Panc1 (cell line): ENCODE measurements around the gene CDS2. TPM values are rescaled to one million over a fixed set of nuclear protein-coding genes. Genes with fewer than 3 reads are reported as not detected.

Source experiments
- ATAC-seq: fragments of 200-7000 bp; cut with Tn5 transposase; 2 replicates; pipeline ENCODE4 v1.9.1; 2020; ENCODE audit warnings: mild to moderate bottlenecking, moderate library complexity
- BruUV-seq: library from RNA; stranded (reverse); fragments of 400-500 nt; replicated peaks from 2 replicates; lab custom pipeline; 2021; lab: Mats Ljungman, UMichigan
- CTCF ChIA-PET: fragments of 300-600 bp; sonication (Branson Sonifier 250); formaldehyde crosslinking; loops from one replicate; lab custom pipeline; 2022; ENCODE audit warnings: antibody characterized with exemption; lab: Charles Lee
- POLR2A ChIA-PET: fragments of 300-600 bp; sonication (Branson Sonifier 250); formaldehyde crosslinking; loops from one replicate; lab custom pipeline; 2022; ENCODE audit warnings: antibody characterized with exemption; lab: Charles Lee
- DNase-seq: peaks from one replicate; pipeline ENCODE4 v3.0.0-alpha.2; 2010; ENCODE audit warnings: low read depth, low spot score
- H3K27ac ChIP-seq: 2 replicates; pipeline ENCODE4 v1.5.1; 2011; ENCODE audit warnings: mild to moderate bottlenecking, low read length, inconsistent platforms
- H3K27me3 ChIP-seq: fragments of 200-500 bp; sonication (Bioruptor generic); 2 replicates; pipeline ENCODE4 v1.6.0; 2014; ENCODE audit warnings: low read length, inconsistent platforms; ENCODE audit not compliant: control insufficient read depth, insufficient read depth
- H3K36me3 ChIP-seq: fragments of 200-500 bp; sonication (Bioruptor generic); 2 replicates; pipeline ENCODE4 v1.5.1; 2014; ENCODE audit warnings: inconsistent platforms, mild to moderate bottlenecking, low read length, moderate library complexity; ENCODE audit not compliant: control insufficient read depth, insufficient read depth
- H3K4me1 ChIP-seq: 2 replicates; pipeline ENCODE4 v1.5.1; 2011; ENCODE audit warnings: inconsistent platforms, mild to moderate bottlenecking, low read length, moderate library complexity; ENCODE audit not compliant: control insufficient read depth, insufficient read depth
- H3K4me3 ChIP-seq, 2 experiments: 2 replicates each; pipeline ENCODE4 v1.5.1; 2011 to 2012; ENCODE audit warnings: low read depth in 2 of 2, low read length in 2 of 2, mild to moderate bottlenecking in 2 of 2, inconsistent platforms in 1 of 2, moderate library complexity in 1 of 2
- H3K9me3 ChIP-seq: fragments of 200-500 bp; sonication (Bioruptor generic); 2 replicates; pipeline ENCODE4 v1.5.1; 2014; ENCODE audit warnings: low read depth, mild to moderate bottlenecking, inconsistent platforms, low read length, moderate library complexity; ENCODE audit not compliant: control insufficient read depth, insufficient read depth
- POLR2AphosphoS5 ChIP-seq: IDR thresholded peaks from 2 replicates; pipeline ENCODE4 v1.6.1; 2012; ENCODE audit warnings: mild to moderate bottlenecking, low read depth, low read length, moderate library complexity
- SIN3A ChIP-seq: IDR thresholded peaks from 2 replicates; pipeline ENCODE4 v1.6.1; 2012; ENCODE audit warnings: low read depth, mild to moderate bottlenecking, low read length, moderate library complexity, borderline replicate concordance; ENCODE audit not compliant: insufficient read depth
- TCF7L2 ChIP-seq: IDR thresholded peaks from 2 replicates; pipeline ENCODE4 v1.6.1; 2011; ENCODE audit warnings: mild to moderate bottlenecking, low read depth, low read length, inconsistent platforms
- in situ Hi-C: cut with HindIII; loops from 2 replicates; pipeline ENCODE4 v1.10.0; 2016; ENCODE audit warnings: low sequenced_read_pairs, low pct_unique_long_range_greater_than_20kb
- intact Hi-C: fragments of 100-400 bp; cut with micrococcal nuclease; formaldehyde crosslinking; loops from one replicate; pipeline ENCODE4 v1.10.0; 2022; ENCODE audit not compliant: unreplicated experiment
- total RNA-seq: library from RNA; stranded (reverse); gene quantifications from one replicate; pipeline ENCODE4 v1.2.1, GENCODE V29; 2021; ENCODE audit not compliant: unreplicated experiment
- TF ChIP-seq, protein P1 (sequence below), 2 experiments: IDR thresholded peaks; 2 replicates each; pipeline ENCODE4 v1.6.1; 2011 to 2012; ENCODE audit warnings: low read depth in 2 of 2, control low read depth in 1 of 2, low read length in 1 of 2, mild to moderate bottlenecking in 1 of 2, moderate library complexity in 1 of 2; ENCODE audit not compliant: insufficient read depth in 1 of 2
- TF ChIP-seq, protein P2 (sequence below): fragments of 450-650 bp; IDR thresholded peaks from 2 replicates; pipeline ENCODE4 v1.5.1; 2017; ENCODE audit warnings: mild to moderate bottlenecking

The CDS2 gene
- total RNA-seq, 1 experiment from 2014 or later, result 54.0 TPM

DNA sequence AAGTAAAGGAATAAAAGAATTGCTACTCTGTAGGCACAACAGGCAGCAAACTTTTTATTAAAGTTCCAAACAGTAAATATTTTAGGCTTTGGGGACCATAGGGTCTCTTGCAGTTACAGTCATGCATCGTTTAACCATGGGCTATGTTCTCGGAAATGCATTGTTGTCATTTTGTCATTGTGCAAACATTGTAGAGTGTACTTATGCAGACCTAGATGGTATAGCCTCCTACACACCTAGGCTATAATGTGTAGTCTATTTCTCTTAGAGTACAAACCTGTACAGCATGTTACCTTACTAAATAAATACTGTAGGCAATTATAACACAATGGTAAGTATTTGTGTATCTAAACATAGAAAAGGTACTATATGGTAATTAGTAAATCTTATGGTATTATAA, 54.7 kb downstream of the CDS2 start:
- H3K4me3 ChIP-seq, result no peak overlapping the region
- intact Hi-C loops (no loop called here), in situ Hi-C loops (no loop called here)
- CTCF ChIA-PET, result no interaction called here
- H3K36me3 ChIP-seq, result 0 out of 2 replicates have a peak, but pooled peaks cover 2% of the 10 kb centered on the region
- no peak overlapping the region for H3K27ac ChIP-seq
- no peaks in the 10 kb centered on the region for H3K27me3 ChIP-seq
- POLR2A ChIA-PET, result no interaction called here
- no peaks in the 10 kb centered on the region for H3K4me1 ChIP-seq
- no peak for ATAC-seq
- no peak for DNase-seq
- TSS peak; percentile 24 for BruUV-seq
- TF ChIP-seq, protein P1, sequence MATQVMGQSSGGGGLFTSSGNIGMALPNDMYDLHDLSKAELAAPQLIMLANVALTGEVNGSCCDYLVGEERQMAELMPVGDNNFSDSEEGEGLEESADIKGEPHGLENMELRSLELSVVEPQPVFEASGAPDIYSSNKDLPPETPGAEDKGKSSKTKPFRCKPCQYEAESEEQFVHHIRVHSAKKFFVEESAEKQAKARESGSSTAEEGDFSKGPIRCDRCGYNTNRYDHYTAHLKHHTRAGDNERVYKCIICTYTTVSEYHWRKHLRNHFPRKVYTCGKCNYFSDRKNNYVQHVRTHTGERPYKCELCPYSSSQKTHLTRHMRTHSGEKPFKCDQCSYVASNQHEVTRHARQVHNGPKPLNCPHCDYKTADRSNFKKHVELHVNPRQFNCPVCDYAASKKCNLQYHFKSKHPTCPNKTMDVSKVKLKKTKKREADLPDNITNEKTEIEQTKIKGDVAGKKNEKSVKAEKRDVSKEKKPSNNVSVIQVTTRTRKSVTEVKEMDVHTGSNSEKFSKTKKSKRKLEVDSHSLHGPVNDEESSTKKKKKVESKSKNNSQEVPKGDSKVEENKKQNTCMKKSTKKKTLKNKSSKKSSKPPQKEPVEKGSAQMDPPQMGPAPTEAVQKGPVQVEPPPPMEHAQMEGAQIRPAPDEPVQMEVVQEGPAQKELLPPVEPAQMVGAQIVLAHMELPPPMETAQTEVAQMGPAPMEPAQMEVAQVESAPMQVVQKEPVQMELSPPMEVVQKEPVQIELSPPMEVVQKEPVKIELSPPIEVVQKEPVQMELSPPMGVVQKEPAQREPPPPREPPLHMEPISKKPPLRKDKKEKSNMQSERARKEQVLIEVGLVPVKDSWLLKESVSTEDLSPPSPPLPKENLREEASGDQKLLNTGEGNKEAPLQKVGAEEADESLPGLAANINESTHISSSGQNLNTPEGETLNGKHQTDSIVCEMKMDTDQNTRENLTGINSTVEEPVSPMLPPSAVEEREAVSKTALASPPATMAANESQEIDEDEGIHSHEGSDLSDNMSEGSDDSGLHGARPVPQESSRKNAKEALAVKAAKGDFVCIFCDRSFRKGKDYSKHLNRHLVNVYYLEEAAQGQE (IDR thresholded peaks at IDR 0.05; ENCODE audit: insufficient read depth in 1 of 2, low read depth in 2 of 2, low read length in 1 of 2), result no peak
- TF ChIP-seq TCF7L2 (no peak), SIN3A (no peak), POLR2AphosphoS5 (no peak)
- TF ChIP-seq, protein P2, sequence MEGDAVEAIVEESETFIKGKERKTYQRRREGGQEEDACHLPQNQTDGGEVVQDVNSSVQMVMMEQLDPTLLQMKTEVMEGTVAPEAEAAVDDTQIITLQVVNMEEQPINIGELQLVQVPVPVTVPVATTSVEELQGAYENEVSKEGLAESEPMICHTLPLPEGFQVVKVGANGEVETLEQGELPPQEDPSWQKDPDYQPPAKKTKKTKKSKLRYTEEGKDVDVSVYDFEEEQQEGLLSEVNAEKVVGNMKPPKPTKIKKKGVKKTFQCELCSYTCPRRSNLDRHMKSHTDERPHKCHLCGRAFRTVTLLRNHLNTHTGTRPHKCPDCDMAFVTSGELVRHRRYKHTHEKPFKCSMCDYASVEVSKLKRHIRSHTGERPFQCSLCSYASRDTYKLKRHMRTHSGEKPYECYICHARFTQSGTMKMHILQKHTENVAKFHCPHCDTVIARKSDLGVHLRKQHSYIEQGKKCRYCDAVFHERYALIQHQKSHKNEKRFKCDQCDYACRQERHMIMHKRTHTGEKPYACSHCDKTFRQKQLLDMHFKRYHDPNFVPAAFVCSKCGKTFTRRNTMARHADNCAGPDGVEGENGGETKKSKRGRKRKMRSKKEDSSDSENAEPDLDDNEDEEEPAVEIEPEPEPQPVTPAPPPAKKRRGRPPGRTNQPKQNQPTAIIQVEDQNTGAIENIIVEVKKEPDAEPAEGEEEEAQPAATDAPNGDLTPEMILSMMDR, result no peak
- no peaks in the 10 kb centered on the region for H3K9me3 ChIP-seq

GRCh38 chr20:5181958-5182357, 55.1 kb downstream of the CDS2 start:
- TF ChIP-seq SIN3A (no peak), TCF7L2 (no peak), POLR2AphosphoS5 (no peak)
- TF ChIP-seq, protein P1 (IDR thresholded peaks at IDR 0.05; ENCODE audit: insufficient read depth in 1 of 2, low read depth in 2 of 2, low read length in 1 of 2), result no peak
- TF ChIP-seq, protein P2, result no peak
- CTCF ChIA-PET, result no interaction called here
- intact Hi-C loops (no loop called here), in situ Hi-C loops (no loop called here)
- Histone ChIP-seq H3K4me1 (no peaks in the 10 kb centered on the region), H3K4me3 (no peak overlapping the region), H3K9me3 (no peaks in the 10 kb centered on the region), H3K27ac (no peak overlapping the region), H3K27me3 (no peaks in the 10 kb centered on the region), H3K36me3 (0 out of 2 replicates have a peak, but pooled peaks cover 2% of the 10 kb centered on the region)
- no peak for DNase-seq
- BruUV-seq, result no TSS peak
- POLR2A ChIA-PET, result no interaction called here
- ATAC-seq, result no peak
